OCI-LY3 (cell line): ENCODE results near the gene PIEZO1.

Experiments used
- H2AFZ ChIP-seq: fragments of 200-600, 300-600 bp; shearing (Covaris generic); 2 replicates; pipeline ENCODE4 v1.6.0; 2014; ENCODE audit warnings: antibody characterized with exemption, low read depth, low read length
- H3K27ac ChIP-seq: fragments of 200-600, 300-600 bp; sonication (generic); 2 replicates; pipeline ENCODE4 v1.5.1; 2014; ENCODE audit warnings: mild to moderate bottlenecking, low read length, moderate library complexity, mixed read lengths
- H3K27me3 ChIP-seq: fragments of 200-600, 300-600 bp; sonication (generic); 2 replicates; pipeline ENCODE4 v1.6.1; 2014; ENCODE audit warnings: low read depth, low read length, mixed read lengths
- H3K36me3 ChIP-seq: fragments of 200-600, 300-600 bp; sonication (generic); replicated peaks from 2 replicates; pipeline ENCODE3; 2014; ENCODE audit warnings: low read depth, low read length, mixed read lengths
- H3K4me1 ChIP-seq: fragments of 300-600, 200-600 bp; sonication (generic); 2 replicates; pipeline ENCODE4 v1.6.1; 2014; ENCODE audit warnings: low read length, mixed read lengths
- H3K4me2 ChIP-seq: fragments of 200-600, 300-600 bp; sonication (generic); 2 replicates; pipeline ENCODE4 v1.6.1; 2014; ENCODE audit warnings: low read length, mixed read lengths
- H3K4me3 ChIP-seq: fragments of 300-600, 200-600 bp; sonication (generic); 2 replicates; pipeline ENCODE4 v1.5.1; 2014; ENCODE audit warnings: antibody characterized with exemption, mild to moderate bottlenecking, low read length, moderate library complexity
- H3K79me2 ChIP-seq: fragments of 300-600, 200-600 bp; shearing (Covaris generic); 2 replicates; pipeline ENCODE4 v1.6.1; 2014; ENCODE audit warnings: mild to moderate bottlenecking, low read length, mixed read lengths
- H3K9ac ChIP-seq: fragments of 300-600, 200-600 bp; shearing (Covaris generic); 2 replicates; pipeline ENCODE4 v1.6.0; 2014; ENCODE audit warnings: mild to moderate bottlenecking, low read length, moderate library complexity
- H3K9me3 ChIP-seq: fragments of 200-600, 300-600 bp; shearing (Covaris generic); 2 replicates; pipeline ENCODE4 v1.6.1; 2014; ENCODE audit warnings: low read length, mixed read lengths; ENCODE audit not compliant: insufficient read depth
- H4K20me1 ChIP-seq: fragments of 200-600, 300-600 bp; sonication (generic); 2 replicates; pipeline ENCODE4 v1.6.1; 2016; ENCODE audit warnings: low read length, mixed read lengths; ENCODE audit not compliant: insufficient read depth
- CTCF ChIP-seq: fragments of 200-600, 300-600 bp; sonication (generic); IDR thresholded peaks from 2 replicates; pipeline ENCODE4 v1.5.1; 2014; ENCODE audit warnings: antibody characterized with exemption, low read length, low read depth
- EZH2phosphoT487 ChIP-seq: fragments of 200-600 bp; shearing (Covaris generic); IDR thresholded peaks from 2 replicates; pipeline ENCODE4 v1.6.1; 2018; ENCODE audit warnings: antibody characterized with exemption, mixed run types, low read depth

PIEZO1 gene

GRCh38 chr16:88764913-88765349, 20.1 kb downstream of the PIEZO1 start:
- H3K79me2 ChIP-seq: peaks cover 7% of the 10 kb centered on the region; the same call in 1 of the 2 replicates
- TF ChIP-seq EZH2phosphoT487: no peak
- no peak for TF ChIP-seq CTCF
- H3K4me2 ChIP-seq: no peak overlapping the region
- no peaks in the 10 kb centered on the region for H3K9me3 ChIP-seq
- H2AFZ ChIP-seq: no peak overlapping the region
- no peak overlapping the region for H3K27ac ChIP-seq
- H3K9ac ChIP-seq: no peak overlapping the region
- no peaks in the 10 kb centered on the region for H3K27me3 ChIP-seq
- peaks cover 9% of the 10 kb centered on the region for H3K4me1 ChIP-seq
- H3K4me3 ChIP-seq: no peak overlapping the region
- 0 out of 2 replicates have a peak, but pooled peaks cover 3% of the 10 kb centered on the region for H4K20me1 ChIP-seq
- no peaks in the 10 kb centered on the region for H3K36me3 ChIP-seq

GRCh38 chr16:88764080-88764479, 20.9 kb downstream of the PIEZO1 start:
- peaks cover 14% of the 10 kb centered on the region for H3K4me1 ChIP-seq
- H3K27me3 ChIP-seq: no peaks in the 10 kb centered on the region
- 0 out of 2 replicates have a peak, but pooled peaks cover 3% of the 10 kb centered on the region for H4K20me1 ChIP-seq
- H2AFZ ChIP-seq: no peak overlapping the region
- no peak overlapping the region for H3K4me3 ChIP-seq
- TF ChIP-seq EZH2phosphoT487: no peak
- TF ChIP-seq CTCF: no peak
- H3K36me3 ChIP-seq: no peaks in the 10 kb centered on the region
- H3K9ac ChIP-seq: no peak overlapping the region
- H3K79me2 ChIP-seq: peaks cover 7% of the 10 kb centered on the region; the same call in 1 of the 2 replicates
- no peaks in the 10 kb centered on the region for H3K9me3 ChIP-seq
- no peak overlapping the region for H3K4me2 ChIP-seq
- H3K27ac ChIP-seq: no peak overlapping the region

- no peaks in the 10 kb centered on the region for H3K27me3 ChIP-seq
- H3K9me3 ChIP-seq: no peaks in the 10 kb centered on the region
- H3K27ac ChIP-seq: no peak overlapping the region
- peaks cover 19% of the 10 kb centered on the region for H3K4me1 ChIP-seq
- H4K20me1 ChIP-seq: 0 out of 2 replicates have a peak, but pooled peaks cover 3% of the 10 kb centered on the region
- no peaks in the 10 kb centered on the region for H3K36me3 ChIP-seq
- no peak overlapping the region for H3K9ac ChIP-seq
- H2AFZ ChIP-seq: no peak overlapping the region
- H3K4me3 ChIP-seq: no peak overlapping the region
- H3K79me2 ChIP-seq: peaks cover 6% of the 10 kb centered on the region; the same call in 1 of the 2 replicates
- no peak overlapping the region for H3K4me2 ChIP-seq
- no peak for TF ChIP-seq EZH2phosphoT487
- no peak for TF ChIP-seq CTCF
Observed at GRCh38 chr16:88763502-88764053, 21.4 kb downstream of the PIEZO1 start.

- no peak overlapping the region for H3K4me3 ChIP-seq
- no peak overlapping the region for H3K27ac ChIP-seq
- no peak overlapping the region for H2AFZ ChIP-seq
- H3K4me1 ChIP-seq: peaks cover 25% of the 10 kb centered on the region
- no peaks in the 10 kb centered on the region for H3K9me3 ChIP-seq
- H3K36me3 ChIP-seq: no peaks in the 10 kb centered on the region
- H4K20me1 ChIP-seq: 0 out of 2 replicates have a peak, but pooled peaks cover 3% of the 10 kb centered on the region
- H3K27me3 ChIP-seq: no peaks in the 10 kb centered on the region
- H3K4me2 ChIP-seq: no peak overlapping the region
- H3K79me2 ChIP-seq: 0 out of 2 replicates have a peak, but pooled peaks cover 2% of the 10 kb centered on the region
- no peak overlapping the region for H3K9ac ChIP-seq
- TF ChIP-seq CTCF (no peak), EZH2phosphoT487 (no peak)
Observed at GRCh38 chr16:88762941-88763340, 22.1 kb downstream of the PIEZO1 start.
